Activated T-cell treated with anti-CD3 and anti-CD28 coated beads, Interleukin-2, amount 50 U/mL, for 4 hours (primary cell): ENCODE results near the gene HSD17B4. TPM values are rescaled to one million over a fixed set of nuclear protein-coding genes. Genes with fewer than 3 reads are reported as not detected.
A peak's percentile ranks its signal among the peaks of the same experiment; 100 is the strongest.
"Not testable (repeated sequence)": the region's sequence is repeated elsewhere in the genome, so short reads cannot be mapped to it uniquely, and the experiment has no call there.

Source experiments
- ATAC-seq, 2 donors: fragments of 200-7000 bp; cut with Tn5 transposase; one replicate each; pipeline ENCODE4 v1.10.0; 2021
- DNase-seq: peaks from one replicate; pipeline ENCODE4 v3.0.0-alpha.2; 2020
- H3K27me3 Mint-ChIP-seq: one replicate; pipeline ENCODE4 v1.8.0; 2021; ENCODE audit warnings: low read depth, mixed read lengths
- H3K36me3 Mint-ChIP-seq: one replicate; pipeline ENCODE4 v1.8.0; 2022; ENCODE audit warnings: mixed read lengths; ENCODE audit not compliant: insufficient read depth
- H3K4me1 Mint-ChIP-seq: one replicate; pipeline ENCODE4 v1.8.0; 2021; ENCODE audit warnings: low read depth, mixed read lengths
- H3K4me3 Mint-ChIP-seq: one replicate; pipeline ENCODE4 v1.8.0; 2021; ENCODE audit warnings: mild to moderate bottlenecking, moderate library complexity, mixed read lengths
- H3K9me3 Mint-ChIP-seq: one replicate; pipeline ENCODE4 v1.8.0; 2021; ENCODE audit warnings: mixed read lengths
- total RNA-seq, 3 donors: library from RNA; stranded (reverse); gene quantifications; one replicate each; pipeline ENCODE4 v1.2.1, GENCODE V29; 2021

Gene HSD17B4
- total RNA-seq, 3 donors from 2014 or later, result 59.7 to 74.4 (median 69.7) TPM

- Mint-ChIP-seq H3K36me3 (no peaks in the 10 kb centered on the region), H3K4me1 (peaks cover 13% of the 10 kb centered on the region), H3K4me3 (no peak overlapping the region), H3K27me3 (peaks cover 2% of the 10 kb centered on the region), H3K9me3 (no peaks in the 10 kb centered on the region)
- DNase-seq, result no peak
- ATAC-seq, result no peak
These were observed 32.1 kb upstream of the HSD17B4 start for GRCh38 chr5:119420169-119420568.

GRCh38 chr5:119426057-119426456, 26.2 kb upstream of the HSD17B4 start:
- no peak for ATAC-seq
- Mint-ChIP-seq H3K27me3 (no peaks in the 10 kb centered on the region), H3K4me3 (no peak overlapping the region), H3K4me1 (no peaks in the 10 kb centered on the region), H3K36me3 (no peaks in the 10 kb centered on the region), H3K9me3 (no peaks in the 10 kb centered on the region)
- DNase-seq, result no peak

GRCh38 chr5:119427060-119427459, 25.2 kb upstream of the HSD17B4 start:
- DNase-seq (no peak), ATAC-seq (no peak)
- Mint-ChIP-seq H3K9me3 (no peaks in the 10 kb centered on the region), H3K4me3 (no peak overlapping the region), H3K36me3 (no peaks in the 10 kb centered on the region), H3K27me3 (peaks cover 5% of the 10 kb centered on the region), H3K4me1 (no peaks in the 10 kb centered on the region)

- H3K4me3 Mint-ChIP-seq, H3K9me3 Mint-ChIP-seq, H3K4me1 Mint-ChIP-seq, H3K27me3 Mint-ChIP-seq, DNase-seq, H3K36me3 Mint-ChIP-seq, ATAC-seq: not testable (repeated sequence)
These were observed 24.7 kb upstream of the HSD17B4 start for GRCh38 chr5:119427596-119427995.

- H3K9me3 Mint-ChIP-seq, H3K27me3 Mint-ChIP-seq, H3K4me3 Mint-ChIP-seq, H3K4me1 Mint-ChIP-seq, H3K36me3 Mint-ChIP-seq, DNase-seq, ATAC-seq: not testable (repeated sequence)
These were observed 24.1 kb upstream of the HSD17B4 start for GRCh38 chr5:119428166-119428565.

GRCh38 chr5:119428574-119428973, 23.7 kb upstream of the HSD17B4 start:
- not testable (repeated sequence) for H3K36me3 Mint-ChIP-seq, ATAC-seq, H3K4me3 Mint-ChIP-seq, H3K4me1 Mint-ChIP-seq, H3K27me3 Mint-ChIP-seq, DNase-seq, H3K9me3 Mint-ChIP-seq

- DNase-seq, H3K4me1 Mint-ChIP-seq, H3K36me3 Mint-ChIP-seq, H3K4me3 Mint-ChIP-seq, H3K9me3 Mint-ChIP-seq, ATAC-seq: not testable (repeated sequence)
- H3K27me3 Mint-ChIP-seq, result peaks cover 19% of the 10 kb centered on the region
These were observed 19.5 kb upstream of the HSD17B4 start for GRCh38 chr5:119432674-119433237.

- H3K4me3 Mint-ChIP-seq, result no peak overlapping the region
- peaks cover 34% of the 10 kb centered on the region for H3K27me3 Mint-ChIP-seq
- H3K4me1 Mint-ChIP-seq, result peaks cover 8% of the 10 kb centered on the region
- ATAC-seq (peak; percentile 66 to 72), DNase-seq (peak; percentile 72)
- no peaks in the 10 kb centered on the region for H3K36me3 Mint-ChIP-seq
- no peaks in the 10 kb centered on the region for H3K9me3 Mint-ChIP-seq
These were observed 16.7 kb upstream of the HSD17B4 start for GRCh38 chr5:119435436-119436132.

GRCh38 chr5:119437785-119438586, 14.3 kb upstream of the HSD17B4 start:
- H3K4me1 Mint-ChIP-seq, DNase-seq, H3K36me3 Mint-ChIP-seq, H3K9me3 Mint-ChIP-seq, ATAC-seq: not testable (repeated sequence)
- Mint-ChIP-seq H3K4me3 (peak overlapping the region; percentile 75), H3K27me3 (peaks cover 30% of the 10 kb centered on the region)

GRCh38 chr5:119438587-119438917, 13.7 kb upstream of the HSD17B4 start:
- H3K4me3 Mint-ChIP-seq, result peak overlapping the region; percentile 75
- ATAC-seq, H3K36me3 Mint-ChIP-seq, DNase-seq, H3K9me3 Mint-ChIP-seq, H3K4me1 Mint-ChIP-seq: not testable (repeated sequence)
- peaks cover 30% of the 10 kb centered on the region for H3K27me3 Mint-ChIP-seq

GRCh38 chr5:119439140-119439631, 13.1 kb upstream of the HSD17B4 start:
- peaks cover 9% of the 10 kb centered on the region for H3K9me3 Mint-ChIP-seq

GRCh38 chr5:119439632-119440031, 12.7 kb upstream of the HSD17B4 start:
- Mint-ChIP-seq H3K4me3 (peak overlapping the region; percentile 75), H3K27me3 (peaks cover 30% of the 10 kb centered on the region)
- H3K9me3 Mint-ChIP-seq, ATAC-seq, H3K36me3 Mint-ChIP-seq, DNase-seq, H3K4me1 Mint-ChIP-seq: not testable (repeated sequence)

More at GRCh38 chr5:119439140-119439631, 13.1 kb upstream of the HSD17B4 start:
- Mint-ChIP-seq H3K4me3 (peak overlapping the region; percentile 75), H3K4me1 (peaks cover 8% of the 10 kb centered on the region), H3K27me3 (peaks cover 30% of the 10 kb centered on the region), H3K36me3 (no peaks in the 10 kb centered on the region)
- peak; percentile 46 for ATAC-seq
- DNase-seq, result no peak

- not testable (repeated sequence) for H3K4me1 Mint-ChIP-seq, DNase-seq, H3K4me3 Mint-ChIP-seq, H3K9me3 Mint-ChIP-seq, H3K36me3 Mint-ChIP-seq, ATAC-seq
- H3K27me3 Mint-ChIP-seq, result peaks cover 10% of the 10 kb centered on the region
These were observed 7.7 kb upstream of the HSD17B4 start for GRCh38 chr5:119444643-119445042.

- Mint-ChIP-seq H3K27me3 (peaks cover 4% of the 10 kb centered on the region), H3K36me3 (no peaks in the 10 kb centered on the region), H3K4me1 (peaks cover 2% of the 10 kb centered on the region), H3K4me3 (no peak overlapping the region), H3K9me3 (peaks cover 9% of the 10 kb centered on the region)
- DNase-seq (no peak), ATAC-seq (no peak)
These were observed 6.8 kb upstream of the HSD17B4 start for GRCh38 chr5:119445544-119445943.
